ENCODE measurements around the gene MGAT4A. TPM values are rescaled to one million over a fixed set of nuclear protein-coding genes. Genes with fewer than 3 reads are reported as not detected.

MGAT4A gene
- total RNA-seq, 3 donors from 2014 or later (not counting 1 experiment from before 2014, with no cell fraction given), result 91.6 to 114 (median 96.4) TPM

DNA sequence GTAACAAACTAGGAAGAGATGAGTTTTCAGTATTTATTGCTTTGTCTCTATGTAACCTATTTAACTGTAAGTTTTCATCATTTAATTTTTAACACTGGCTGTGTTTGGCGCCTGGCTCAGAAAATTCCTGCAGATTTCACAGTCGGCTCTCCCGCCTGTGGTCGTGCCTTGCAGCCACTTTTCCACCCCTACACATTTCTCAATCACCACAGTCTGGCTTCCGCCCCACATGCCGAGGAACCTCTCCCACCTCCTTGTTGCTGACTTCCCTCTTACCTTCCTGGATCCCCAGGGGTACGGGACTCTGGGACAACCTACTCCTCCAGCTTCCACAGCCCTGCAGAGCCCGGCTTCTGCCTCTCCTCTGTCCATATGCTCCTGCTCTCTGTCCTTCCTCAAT, 41.6 kb upstream of the MGAT4A start:
- H3K4me3 Mint-ChIP-seq, result peak overlapping the region; percentile 80
- no peaks in the 10 kb centered on the region for H3K27me3 Mint-ChIP-seq (ENCODE audit: low read depth in 2 of 2)
- WGBS (ENCODE audit: insufficient coverage), result 92% methylated on average over 8 of the region's 8 CpGs
- no peaks in the 10 kb centered on the region for H3K9me3 Mint-ChIP-seq
- intact Hi-C loops (cut with micrococcal nuclease), result no loop called here
- H3K27ac ChIP-seq (ENCODE audit: low read length), result peak overlapping the region; percentile 86
- TF ChIP-seq, protein P1, sequence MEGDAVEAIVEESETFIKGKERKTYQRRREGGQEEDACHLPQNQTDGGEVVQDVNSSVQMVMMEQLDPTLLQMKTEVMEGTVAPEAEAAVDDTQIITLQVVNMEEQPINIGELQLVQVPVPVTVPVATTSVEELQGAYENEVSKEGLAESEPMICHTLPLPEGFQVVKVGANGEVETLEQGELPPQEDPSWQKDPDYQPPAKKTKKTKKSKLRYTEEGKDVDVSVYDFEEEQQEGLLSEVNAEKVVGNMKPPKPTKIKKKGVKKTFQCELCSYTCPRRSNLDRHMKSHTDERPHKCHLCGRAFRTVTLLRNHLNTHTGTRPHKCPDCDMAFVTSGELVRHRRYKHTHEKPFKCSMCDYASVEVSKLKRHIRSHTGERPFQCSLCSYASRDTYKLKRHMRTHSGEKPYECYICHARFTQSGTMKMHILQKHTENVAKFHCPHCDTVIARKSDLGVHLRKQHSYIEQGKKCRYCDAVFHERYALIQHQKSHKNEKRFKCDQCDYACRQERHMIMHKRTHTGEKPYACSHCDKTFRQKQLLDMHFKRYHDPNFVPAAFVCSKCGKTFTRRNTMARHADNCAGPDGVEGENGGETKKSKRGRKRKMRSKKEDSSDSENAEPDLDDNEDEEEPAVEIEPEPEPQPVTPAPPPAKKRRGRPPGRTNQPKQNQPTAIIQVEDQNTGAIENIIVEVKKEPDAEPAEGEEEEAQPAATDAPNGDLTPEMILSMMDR (IDR thresholded peaks at IDR 0.05), result no peak
- H3K27me3 ChIP-seq (ENCODE audit: control insufficient read depth, insufficient read depth, low read length), result no peaks in the 10 kb centered on the region
- H3K4me1 ChIP-seq (ENCODE audit: control insufficient read depth, insufficient read depth, low read length), result peaks cover 57% of the 10 kb centered on the region
- no peak for DNase-seq
- H3K36me3 ChIP-seq (ENCODE audit: control insufficient read depth, insufficient read depth, low read length), result no peaks in the 10 kb centered on the region
- H3K4me3 ChIP-seq (ENCODE audit: low read length), result no peak overlapping the region
- no peak for ATAC-seq
- no peaks in the 10 kb centered on the region for H3K36me3 Mint-ChIP-seq
- H3K4me1 Mint-ChIP-seq, result peaks cover 44 to 49% of the 10 kb centered on the region in 2 donors
- no peaks in the 10 kb centered on the region for H3K9me3 ChIP-seq (ENCODE audit: control insufficient read depth, insufficient read depth, low read length)
- H3K27ac Mint-ChIP-seq, result peak overlapping the region; percentile 83 to 97

DNA sequence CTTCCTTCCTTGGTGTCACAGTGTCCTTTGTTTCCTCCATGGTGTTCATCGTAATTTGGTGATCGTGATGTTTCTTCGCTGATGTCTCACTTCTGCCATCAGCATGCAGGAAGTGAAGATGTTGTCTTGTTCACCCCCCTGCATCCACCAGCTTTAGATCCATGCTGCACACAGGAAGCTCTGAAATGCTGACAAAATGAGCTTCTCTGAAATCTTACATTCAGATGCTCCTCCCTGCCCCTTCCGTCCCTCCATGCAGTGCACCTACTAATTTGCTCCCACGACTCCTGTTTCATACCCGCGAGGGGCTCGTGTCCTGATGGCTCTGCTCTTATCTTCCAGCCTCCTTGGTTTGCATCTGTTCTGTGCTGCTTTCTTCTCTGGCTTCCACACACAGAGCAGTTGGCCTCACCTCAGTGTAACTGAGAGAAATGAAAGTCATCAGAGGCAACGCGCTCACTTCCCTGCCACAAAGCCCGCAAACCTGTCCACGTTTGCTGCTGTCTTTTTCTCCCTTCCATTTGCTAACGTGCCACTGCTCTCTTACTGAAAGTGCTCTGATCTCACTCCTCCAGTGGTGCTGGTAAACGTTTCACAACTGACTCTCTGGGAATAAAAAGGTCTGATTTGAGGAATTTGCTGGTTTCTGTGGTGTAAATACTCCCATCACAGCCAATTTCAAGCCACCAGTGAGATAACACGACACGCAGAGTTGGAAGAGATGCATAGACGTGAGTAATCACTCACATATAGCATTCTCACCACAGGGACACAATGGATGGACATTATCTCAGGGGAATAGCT, 41.0 kb upstream of the MGAT4A start:
- 6% methylated on average over 13 of the region's 17 CpGs for WGBS (ENCODE audit: insufficient coverage)
- DNase-seq, result peak; percentile 28 to 91
- peak overlapping the region; percentile 83 to 97 for H3K27ac Mint-ChIP-seq

DNA sequence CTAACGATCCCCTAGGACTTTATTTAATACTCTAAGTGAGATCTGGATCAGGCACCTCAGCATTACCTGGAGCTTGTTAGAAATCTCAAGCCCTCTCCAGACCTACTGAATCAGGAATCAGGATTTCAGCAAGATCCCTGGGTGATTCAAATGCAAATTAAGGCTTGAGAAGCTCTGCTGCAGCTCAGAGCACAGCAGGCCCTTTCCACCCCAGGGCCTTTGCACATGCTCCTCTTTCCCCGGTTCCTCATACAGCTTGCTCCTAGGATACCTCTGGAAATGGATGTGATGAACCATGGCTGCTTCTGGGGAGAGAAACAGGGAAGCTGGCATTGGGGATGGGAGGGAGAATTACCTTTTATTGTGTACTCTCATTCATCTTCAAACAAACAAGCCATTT, 40.3 kb upstream of the MGAT4A start:
- Histone ChIP-seq H3K27me3 (ENCODE audit: control insufficient read depth, insufficient read depth, low read length) (no peaks in the 10 kb centered on the region), H3K36me3 (ENCODE audit: control insufficient read depth, insufficient read depth, low read length) (no peaks in the 10 kb centered on the region), H3K9me3 (ENCODE audit: control insufficient read depth, insufficient read depth, low read length) (no peaks in the 10 kb centered on the region), H3K4me1 (ENCODE audit: control insufficient read depth, insufficient read depth, low read length) (peaks cover 70% of the 10 kb centered on the region), H3K27ac (ENCODE audit: low read length) (peak overlapping the region; percentile 86), H3K4me3 (ENCODE audit: low read length) (peak overlapping the region; percentile 19)
- WGBS (ENCODE audit: insufficient coverage), result 97% methylated on average over 2 of the region's 2 CpGs
- no peak for ATAC-seq
- Mint-ChIP-seq H3K36me3 (no peaks in the 10 kb centered on the region), H3K9me3 (no peaks in the 10 kb centered on the region), H3K4me1 (peaks cover 44 to 49% of the 10 kb centered on the region in 2 donors), H3K27ac (peak overlapping the region; percentile 83 to 97), H3K4me3 (peak overlapping the region; percentile 80), H3K27me3 (ENCODE audit: low read depth in 2 of 2) (no peaks in the 10 kb centered on the region)
- TF ChIP-seq, protein P1 (IDR thresholded peaks at IDR 0.05), result no peak
- intact Hi-C loops (cut with micrococcal nuclease), result loop anchor here (2.0 kb wide), 1 partner anchor 40 kb away; the partner anchor contains the start of gene MGAT4A
- no peak for DNase-seq

More for the DNA sequence above, 41.0 kb upstream of the MGAT4A start:
- TF ChIP-seq, protein P1 (IDR thresholded peaks at IDR 0.05), result no peak
- Histone ChIP-seq H3K4me3 (ENCODE audit: low read length) (peak overlapping the region; percentile 21), H3K27me3 (ENCODE audit: control insufficient read depth, insufficient read depth, low read length) (no peaks in the 10 kb centered on the region), H3K4me1 (ENCODE audit: control insufficient read depth, insufficient read depth, low read length) (peaks cover 63% of the 10 kb centered on the region), H3K36me3 (ENCODE audit: control insufficient read depth, insufficient read depth, low read length) (no peaks in the 10 kb centered on the region), H3K27ac (ENCODE audit: low read length) (peak overlapping the region; percentile 86), H3K9me3 (ENCODE audit: control insufficient read depth, insufficient read depth, low read length) (no peaks in the 10 kb centered on the region)
- Mint-ChIP-seq H3K27me3 (ENCODE audit: low read depth in 2 of 2) (no peaks in the 10 kb centered on the region), H3K36me3 (no peaks in the 10 kb centered on the region), H3K4me1 (peaks cover 44 to 49% of the 10 kb centered on the region in 2 donors), H3K4me3 (peak overlapping the region; percentile 80), H3K9me3 (no peaks in the 10 kb centered on the region)
- intact Hi-C loops (cut with micrococcal nuclease), result loop anchor here (2.0 kb wide), 1 partner anchor 41 kb away; the partner anchor contains the start of gene MGAT4A
- peak; percentile 79 to 85 (median 81) for ATAC-seq

All from natural killer cell (primary cell).